Measurements from ENCODE around the gene PTGR2.
"Not testable (repeated sequence)": the region's sequence is repeated elsewhere in the genome, so short reads cannot be mapped to it uniquely, and the experiment has no call there.

Gene PTGR2

GRCh38 chr14:73817020-73817655, 34.5 kb upstream of the PTGR2 start:
- WGBS (ENCODE audit: insufficient coverage, insufficient read length), result no CpG with 5 or more reads among the region's 7 CpGs
- H3K9me3 ChIP-seq (ENCODE audit: control insufficient read depth, insufficient read depth, low read length), result no peaks in the 10 kb centered on the region

GRCh38 chr14:73818821-73819220, 32.8 kb upstream of the PTGR2 start:
- H3K27ac ChIP-seq (ENCODE audit: low read length), result no peak overlapping the region
- no peaks in the 10 kb centered on the region for H3K27me3 ChIP-seq (ENCODE audit: control insufficient read depth, insufficient read depth, low read length)
- no peaks in the 10 kb centered on the region for H3K4me1 ChIP-seq (ENCODE audit: control insufficient read depth, insufficient read depth, low read length)
- no peaks in the 10 kb centered on the region for H3K9me3 ChIP-seq (ENCODE audit: control insufficient read depth, insufficient read depth, low read length)
- H3K4me3 ChIP-seq (ENCODE audit: low read length), result no peak overlapping the region
- no peak for DNase-seq (ENCODE audit: low read depth, low spot score)
- no CpG with 5 or more reads among the region's 9 CpGs for WGBS (ENCODE audit: insufficient coverage, insufficient read length)
- no peaks in the 10 kb centered on the region for H3K36me3 ChIP-seq (ENCODE audit: control insufficient read depth, insufficient read depth, low read length)

More at GRCh38 chr14:73817020-73817655, 34.5 kb upstream of the PTGR2 start:
- no peak overlapping the region for H3K4me3 ChIP-seq (ENCODE audit: low read length)
- no peak overlapping the region for H3K27ac ChIP-seq (ENCODE audit: low read length)
- H3K36me3 ChIP-seq (ENCODE audit: control insufficient read depth, insufficient read depth, low read length), result no peaks in the 10 kb centered on the region
- H3K4me1 ChIP-seq (ENCODE audit: control insufficient read depth, insufficient read depth, low read length), result no peaks in the 10 kb centered on the region
- DNase-seq (ENCODE audit: low read depth, low spot score), result no peak
- H3K27me3 ChIP-seq (ENCODE audit: control insufficient read depth, insufficient read depth, low read length), result no peaks in the 10 kb centered on the region

DNA sequence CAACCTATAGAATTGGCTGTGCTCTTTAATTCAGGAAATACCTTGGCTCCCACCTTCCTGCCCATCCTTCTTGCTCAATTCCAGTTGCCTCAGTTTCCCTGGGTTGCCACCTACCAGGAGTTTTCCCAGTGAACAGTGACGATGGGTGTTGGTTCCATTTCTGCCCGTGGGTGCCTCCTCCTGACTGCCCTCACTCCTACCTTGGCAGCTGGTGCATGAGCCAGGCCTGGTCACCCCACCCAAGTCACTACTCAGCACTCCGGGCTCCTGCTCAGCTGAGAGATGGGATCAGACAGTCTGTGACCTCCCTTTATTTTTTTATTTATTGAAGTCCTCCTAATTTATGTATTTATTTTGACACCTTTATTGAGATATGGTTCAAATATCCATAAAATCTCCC, 31.0 kb upstream of the PTGR2 start:
- Histone ChIP-seq H3K27me3 (ENCODE audit: control insufficient read depth, insufficient read depth, low read length) (no peaks in the 10 kb centered on the region), H3K9me3 (ENCODE audit: control insufficient read depth, insufficient read depth, low read length) (no peaks in the 10 kb centered on the region), H3K4me1 (ENCODE audit: control insufficient read depth, insufficient read depth, low read length) (no peaks in the 10 kb centered on the region), H3K4me3 (ENCODE audit: low read length) (no peak overlapping the region), H3K27ac (ENCODE audit: low read length) (no peak overlapping the region), H3K36me3 (ENCODE audit: control insufficient read depth, insufficient read depth, low read length) (no peaks in the 10 kb centered on the region)
- no CpG with 5 or more reads among the region's 3 CpGs for WGBS (ENCODE audit: insufficient coverage, insufficient read length)
- DNase-seq (ENCODE audit: low read depth, low spot score), result no peak

GRCh38 chr14:73823339-73823885, 28.2 kb upstream of the PTGR2 start:
- Histone ChIP-seq H3K27ac (ENCODE audit: low read length) (no peak overlapping the region), H3K36me3 (ENCODE audit: control insufficient read depth, insufficient read depth, low read length) (no peaks in the 10 kb centered on the region), H3K27me3 (ENCODE audit: control insufficient read depth, insufficient read depth, low read length) (no peaks in the 10 kb centered on the region), H3K4me3 (ENCODE audit: low read length) (no peak overlapping the region), H3K9me3 (ENCODE audit: control insufficient read depth, insufficient read depth, low read length) (no peaks in the 10 kb centered on the region), H3K4me1 (ENCODE audit: control insufficient read depth, insufficient read depth, low read length) (no peaks in the 10 kb centered on the region)
- DNase-seq (ENCODE audit: low read depth, low spot score), result no peak

DNA sequence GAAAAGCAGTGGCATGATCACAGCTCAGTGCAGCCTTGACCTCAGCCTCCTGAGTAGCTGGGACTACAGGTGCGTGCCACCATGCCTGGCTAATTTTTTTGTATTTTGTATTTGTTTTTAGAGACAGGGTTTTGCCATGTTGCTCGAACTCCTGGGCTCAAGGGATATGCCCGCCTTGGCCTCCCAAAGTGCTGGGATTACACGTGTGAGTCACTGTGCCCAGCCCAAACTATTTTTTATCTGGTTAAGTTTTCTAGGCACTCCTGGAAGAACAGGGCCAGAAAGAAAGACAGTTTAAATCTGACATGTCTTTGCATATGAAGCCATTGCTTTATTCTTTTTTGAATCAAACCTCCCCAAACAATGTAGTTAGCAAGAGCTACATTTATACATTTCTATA, 27.5 kb upstream of the PTGR2 start:
- Histone ChIP-seq H3K27ac (ENCODE audit: low read length) (no peak overlapping the region), H3K27me3 (ENCODE audit: control insufficient read depth, insufficient read depth, low read length) (no peaks in the 10 kb centered on the region), H3K4me3 (ENCODE audit: low read length) (no peak overlapping the region), H3K9me3 (ENCODE audit: control insufficient read depth, insufficient read depth, low read length) (no peaks in the 10 kb centered on the region), H3K36me3 (ENCODE audit: control insufficient read depth, insufficient read depth, low read length) (no peaks in the 10 kb centered on the region), H3K4me1 (ENCODE audit: control insufficient read depth, insufficient read depth, low read length) (no peaks in the 10 kb centered on the region)
- no CpG with 5 or more reads among the region's 4 CpGs for WGBS (ENCODE audit: insufficient coverage, insufficient read length)
- no peak for DNase-seq (ENCODE audit: low read depth, low spot score)

GRCh38 chr14:73824536-73824935, 27.1 kb upstream of the PTGR2 start:
- no peaks in the 10 kb centered on the region for H3K27me3 ChIP-seq (ENCODE audit: control insufficient read depth, insufficient read depth, low read length)
- H3K27ac ChIP-seq (ENCODE audit: low read length), result no peak overlapping the region
- H3K4me1 ChIP-seq (ENCODE audit: control insufficient read depth, insufficient read depth, low read length), result no peaks in the 10 kb centered on the region
- H3K36me3 ChIP-seq (ENCODE audit: control insufficient read depth, insufficient read depth, low read length), result no peaks in the 10 kb centered on the region
- H3K9me3 ChIP-seq (ENCODE audit: control insufficient read depth, insufficient read depth, low read length), result no peaks in the 10 kb centered on the region
- no CpG with 5 or more reads among the region's 8 CpGs for WGBS (ENCODE audit: insufficient coverage, insufficient read length)
- no peak for DNase-seq (ENCODE audit: low read depth, low spot score)
- no peak overlapping the region for H3K4me3 ChIP-seq (ENCODE audit: low read length)

GRCh38 chr14:73825551-73826188, 26.0 kb upstream of the PTGR2 start:
- Histone ChIP-seq H3K4me1 (ENCODE audit: control insufficient read depth, insufficient read depth, low read length) (no peaks in the 10 kb centered on the region), H3K9me3 (ENCODE audit: control insufficient read depth, insufficient read depth, low read length) (no peaks in the 10 kb centered on the region), H3K4me3 (ENCODE audit: low read length) (no peak overlapping the region), H3K36me3 (ENCODE audit: control insufficient read depth, insufficient read depth, low read length) (no peaks in the 10 kb centered on the region), H3K27me3 (ENCODE audit: control insufficient read depth, insufficient read depth, low read length) (no peaks in the 10 kb centered on the region), H3K27ac (ENCODE audit: low read length) (no peak overlapping the region)
- no peak for DNase-seq (ENCODE audit: low read depth, low spot score)
- no CpG with 5 or more reads among the region's 7 CpGs for WGBS (ENCODE audit: insufficient coverage, insufficient read length)

DNA sequence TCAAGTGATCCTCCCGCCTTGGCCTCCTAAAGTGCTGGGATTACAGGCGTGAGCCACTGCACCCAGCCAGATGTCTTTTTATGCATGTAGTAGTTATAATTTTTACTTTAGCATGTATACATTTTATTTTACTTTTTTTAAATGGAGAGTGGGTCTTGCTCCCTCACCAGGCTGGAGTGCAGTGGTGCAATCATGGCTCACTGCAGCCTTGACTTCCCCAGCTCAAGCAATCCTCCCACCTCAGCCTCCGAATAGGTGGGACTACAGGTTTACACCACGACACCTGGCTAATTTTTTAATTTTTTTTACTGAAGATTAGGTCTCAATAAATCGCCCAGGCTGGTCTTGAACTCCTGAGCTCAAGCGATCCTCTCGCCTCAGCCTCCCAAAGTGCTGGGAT, 24.4 kb upstream of the PTGR2 start:
- H3K27me3 ChIP-seq (ENCODE audit: control insufficient read depth, insufficient read depth, low read length); H3K9me3 ChIP-seq (ENCODE audit: control insufficient read depth, insufficient read depth, low read length); H3K4me1 ChIP-seq (ENCODE audit: control insufficient read depth, insufficient read depth, low read length); H3K27ac ChIP-seq (ENCODE audit: low read length); H3K36me3 ChIP-seq (ENCODE audit: control insufficient read depth, insufficient read depth, low read length); DNase-seq (ENCODE audit: low read depth, low spot score); H3K4me3 ChIP-seq (ENCODE audit: low read length): not testable (repeated sequence)
- no CpG with 5 or more reads among the region's 7 CpGs for WGBS (ENCODE audit: insufficient coverage, insufficient read length)

GRCh38 chr14:73829071-73829470, 22.6 kb upstream of the PTGR2 start:
- Histone ChIP-seq H3K4me3 (ENCODE audit: low read length) (no peak overlapping the region), H3K4me1 (ENCODE audit: control insufficient read depth, insufficient read depth, low read length) (no peaks in the 10 kb centered on the region), H3K36me3 (ENCODE audit: control insufficient read depth, insufficient read depth, low read length) (no peaks in the 10 kb centered on the region), H3K27ac (ENCODE audit: low read length) (no peak overlapping the region), H3K9me3 (ENCODE audit: control insufficient read depth, insufficient read depth, low read length) (no peaks in the 10 kb centered on the region; the same call in 1 of the 2 replicates), H3K27me3 (ENCODE audit: control insufficient read depth, insufficient read depth, low read length) (no peaks in the 10 kb centered on the region)
- WGBS (ENCODE audit: insufficient coverage, insufficient read length), result no CpG with 5 or more reads among the region's 4 CpGs
- DNase-seq (ENCODE audit: low read depth, low spot score), result no peak

DNA sequence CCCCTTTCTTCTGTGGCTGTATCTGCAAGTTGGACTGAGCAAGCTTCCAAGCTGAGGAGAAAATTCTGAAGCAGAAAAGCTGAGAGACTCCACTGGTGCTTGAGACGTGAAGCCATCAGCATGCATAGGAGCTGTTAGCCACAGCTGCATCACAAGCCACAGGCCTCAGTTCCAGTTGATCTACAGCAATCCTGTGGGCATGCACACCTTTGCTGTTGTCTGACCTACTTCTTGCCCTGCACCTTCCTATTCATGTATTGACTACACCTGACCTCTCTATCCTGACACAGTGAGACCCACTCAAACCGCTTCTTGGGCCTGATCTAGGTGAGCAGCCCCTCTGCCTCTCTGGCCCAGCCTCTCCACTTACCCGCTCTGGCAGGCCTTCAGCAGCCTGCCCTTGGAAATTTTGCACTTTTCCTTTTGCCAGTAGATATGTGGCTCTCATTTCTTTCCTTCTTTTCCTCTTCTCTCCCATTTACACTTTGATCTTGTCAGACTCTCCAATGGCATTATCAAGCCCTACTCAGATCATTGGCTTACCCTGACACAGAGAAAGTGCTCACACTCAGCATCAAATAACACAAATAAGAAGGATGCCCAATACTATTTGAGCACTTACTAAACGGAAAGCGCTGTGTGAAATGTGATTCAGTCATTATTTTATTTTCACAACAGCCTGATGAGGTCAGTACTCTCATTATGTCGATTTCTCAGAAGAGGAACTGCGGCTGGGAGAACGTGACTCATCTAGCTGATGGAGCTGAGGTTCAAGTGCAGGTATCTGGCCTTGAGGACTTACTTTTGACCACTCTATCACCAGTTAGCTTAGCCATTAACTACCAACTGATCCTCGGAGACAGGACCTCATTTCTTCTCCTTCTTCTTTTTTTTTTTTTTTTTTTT, 21.9 kb upstream of the PTGR2 start:
- Histone ChIP-seq H3K4me1 (ENCODE audit: control insufficient read depth, insufficient read depth, low read length) (no peaks in the 10 kb centered on the region), H3K4me3 (ENCODE audit: low read length) (no peak overlapping the region), H3K27ac (ENCODE audit: low read length) (no peak overlapping the region), H3K27me3 (ENCODE audit: control insufficient read depth, insufficient read depth, low read length) (no peaks in the 10 kb centered on the region), H3K9me3 (ENCODE audit: control insufficient read depth, insufficient read depth, low read length) (no peaks in the 10 kb centered on the region; the same call in 1 of the 2 replicates), H3K36me3 (ENCODE audit: control insufficient read depth, insufficient read depth, low read length) (no peaks in the 10 kb centered on the region)
- WGBS (ENCODE audit: insufficient coverage, insufficient read length), result no CpG with 5 or more reads among the region's 9 CpGs
- DNase-seq (ENCODE audit: low read depth, low spot score), result no peak
